ENCODE results near the gene HAGHL. TPM values are rescaled to one million over a fixed set of nuclear protein-coding genes. Genes with fewer than 3 reads are reported as not detected.

The HAGHL gene
- total RNA-seq, 1 donor from 2014 or later: 8.9 TPM

DNA sequence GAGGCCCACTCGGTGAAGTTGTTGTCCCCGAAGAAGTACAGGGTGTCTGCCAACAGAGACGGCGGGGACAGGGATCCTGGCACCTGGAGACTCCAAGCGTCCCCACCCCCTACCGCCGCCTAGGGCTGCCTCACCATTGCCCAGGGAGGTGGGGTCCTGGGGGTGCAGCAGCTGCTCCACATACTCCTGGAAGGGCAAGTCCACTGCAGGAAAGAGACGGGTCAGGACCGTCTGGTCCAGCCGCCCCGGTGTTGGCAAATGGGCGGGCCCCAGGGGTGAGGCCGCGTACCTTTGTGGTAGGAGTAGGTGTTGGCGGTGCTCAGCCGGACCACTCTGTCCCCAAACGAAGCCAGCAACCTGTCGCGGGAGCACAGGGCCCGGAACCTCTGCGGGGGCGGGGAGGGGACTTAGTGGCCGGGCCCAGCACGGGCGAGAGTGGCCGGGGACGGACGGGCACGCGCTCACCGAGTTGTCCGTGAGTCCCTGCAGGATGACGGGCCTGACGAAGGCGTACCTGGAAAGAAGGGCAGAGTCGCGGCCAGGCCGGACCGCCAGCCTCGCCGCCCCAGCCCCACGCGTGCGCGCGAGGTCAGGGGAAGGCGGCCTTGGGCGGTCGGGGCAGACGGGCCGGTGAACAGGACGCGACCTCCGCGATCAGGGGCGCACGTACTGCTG is 43.4 kb upstream of the HAGHL start:
- Histone ChIP-seq H3K27ac (peak overlapping the region; percentile 86), H3K27me3 (no peaks in the 10 kb centered on the region), H3K4me3 (peak overlapping the region; percentile 75), H3K36me3 (peaks cover 17% of the 10 kb centered on the region), H3K4me1 (peaks cover 38% of the 10 kb centered on the region), H3K9me3 (no peaks in the 10 kb centered on the region)
- no peak for ATAC-seq
- TF ChIP-seq, protein P1, sequence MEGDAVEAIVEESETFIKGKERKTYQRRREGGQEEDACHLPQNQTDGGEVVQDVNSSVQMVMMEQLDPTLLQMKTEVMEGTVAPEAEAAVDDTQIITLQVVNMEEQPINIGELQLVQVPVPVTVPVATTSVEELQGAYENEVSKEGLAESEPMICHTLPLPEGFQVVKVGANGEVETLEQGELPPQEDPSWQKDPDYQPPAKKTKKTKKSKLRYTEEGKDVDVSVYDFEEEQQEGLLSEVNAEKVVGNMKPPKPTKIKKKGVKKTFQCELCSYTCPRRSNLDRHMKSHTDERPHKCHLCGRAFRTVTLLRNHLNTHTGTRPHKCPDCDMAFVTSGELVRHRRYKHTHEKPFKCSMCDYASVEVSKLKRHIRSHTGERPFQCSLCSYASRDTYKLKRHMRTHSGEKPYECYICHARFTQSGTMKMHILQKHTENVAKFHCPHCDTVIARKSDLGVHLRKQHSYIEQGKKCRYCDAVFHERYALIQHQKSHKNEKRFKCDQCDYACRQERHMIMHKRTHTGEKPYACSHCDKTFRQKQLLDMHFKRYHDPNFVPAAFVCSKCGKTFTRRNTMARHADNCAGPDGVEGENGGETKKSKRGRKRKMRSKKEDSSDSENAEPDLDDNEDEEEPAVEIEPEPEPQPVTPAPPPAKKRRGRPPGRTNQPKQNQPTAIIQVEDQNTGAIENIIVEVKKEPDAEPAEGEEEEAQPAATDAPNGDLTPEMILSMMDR (IDR thresholded peaks at IDR 0.05): no peak
- intact Hi-C loops (cut with DNase I): no loop called here
- DNase-seq: no peak

DNA sequence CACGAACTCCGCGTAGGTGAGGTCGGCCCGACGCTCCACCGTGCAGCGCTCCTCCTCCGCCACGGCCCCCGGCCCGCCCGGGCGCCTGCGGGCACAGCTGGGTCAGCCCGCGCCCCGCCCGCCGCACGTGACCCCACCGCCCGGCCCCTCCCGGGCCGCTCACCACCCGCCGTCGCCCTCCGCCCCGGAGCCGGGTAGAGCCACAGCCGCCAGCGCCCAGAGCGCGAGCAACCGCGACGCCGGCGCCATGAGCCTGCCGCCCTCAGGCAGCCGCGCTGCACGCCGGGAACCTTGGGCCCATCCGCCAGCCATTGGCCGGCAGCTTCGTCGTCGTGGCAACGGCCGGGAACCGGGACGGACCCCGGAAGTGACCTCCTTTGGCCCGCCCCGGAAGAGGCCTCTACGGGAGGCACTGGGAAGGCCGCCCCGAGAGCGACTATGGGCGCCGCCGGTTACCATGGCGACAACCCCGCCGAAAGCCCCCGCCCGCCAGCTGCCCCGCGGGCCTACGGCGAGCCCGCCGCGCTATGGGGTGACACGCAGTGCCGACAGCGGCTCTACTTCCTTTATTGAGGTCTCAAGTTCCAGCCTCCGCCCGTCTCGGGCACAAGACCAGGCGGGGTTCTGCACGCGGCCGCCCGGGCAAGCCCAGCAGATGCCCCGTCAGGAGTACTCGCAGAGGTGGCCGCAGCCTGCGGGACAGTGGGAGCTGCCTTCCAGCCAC is 42.7 kb upstream of the HAGHL start, which contains the start of gene JMJD8:
Gene JMJD8 (minus strand): TSS at position 264 of the 724 bp plus-strand sequence. CDS start 15 bp downstream, at position 249.
- peaks cover 45% of the 10 kb centered on the region for H3K4me1 ChIP-seq
- intact Hi-C loops (cut with DNase I): no loop called here
- no peaks in the 10 kb centered on the region for H3K9me3 ChIP-seq
- H3K27ac ChIP-seq: peak within 1 kb of the TSS; percentile 86
- H3K27me3 ChIP-seq: no peaks in the 10 kb centered on the region
- H3K36me3 ChIP-seq: peaks cover 17% of the 10 kb centered on the region
- TF ChIP-seq, protein P1 (IDR thresholded peaks at IDR 0.05): no peak
- DNase-seq: peak; percentile 99
- peak; percentile 76 for ATAC-seq
- H3K4me3 ChIP-seq: peak within 1 kb of the TSS; percentile 75

DNA sequence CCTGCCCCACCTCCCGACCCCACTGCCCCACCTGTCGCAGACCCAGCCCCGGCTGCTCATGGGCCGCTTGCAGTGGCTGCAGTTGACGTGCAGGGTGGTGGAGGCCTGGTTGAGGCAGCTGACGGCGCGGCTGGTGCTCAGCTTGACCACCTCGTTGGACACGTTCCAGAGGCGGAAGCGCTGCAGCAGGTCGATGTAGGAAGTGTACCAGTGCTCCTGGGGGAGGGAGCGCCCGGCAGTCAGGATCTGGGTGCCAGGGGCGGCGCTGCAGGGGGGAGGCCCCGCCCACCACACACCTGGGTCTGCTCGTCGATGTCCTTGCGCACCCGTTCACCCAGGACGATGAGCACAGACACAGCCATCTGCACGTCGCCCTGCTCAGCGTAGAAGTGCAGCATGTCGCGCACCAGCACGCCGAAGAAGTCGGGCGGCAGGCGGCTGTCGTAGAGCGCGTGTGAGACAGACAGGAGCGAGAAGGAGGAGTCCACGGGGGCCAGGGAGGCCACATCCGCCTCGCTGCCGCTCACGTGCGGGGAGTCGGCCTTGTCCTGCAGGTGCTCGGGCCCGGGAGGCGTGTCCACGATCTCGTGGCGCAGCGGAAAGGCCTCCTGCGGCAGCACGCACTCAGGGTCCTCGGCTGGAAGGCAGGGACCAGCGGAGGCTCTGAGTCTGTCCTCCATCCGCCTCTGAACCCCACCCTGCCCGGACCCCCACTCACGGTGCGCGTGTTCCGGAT is 41.8 kb upstream of the HAGHL start:
- peaks cover 17% of the 10 kb centered on the region for H3K36me3 ChIP-seq
- intact Hi-C loops (cut with DNase I): no loop called here
- H3K27me3 ChIP-seq: no peaks in the 10 kb centered on the region
- H3K9me3 ChIP-seq: no peaks in the 10 kb centered on the region
- H3K4me3 ChIP-seq: peak overlapping the region; percentile 75
- TF ChIP-seq, protein P1 (IDR thresholded peaks at IDR 0.05): no peak
- DNase-seq: no peak
- H3K27ac ChIP-seq: peak overlapping the region; percentile 86
- H3K4me1 ChIP-seq: peaks cover 50% of the 10 kb centered on the region
- no peak for ATAC-seq

DNA sequence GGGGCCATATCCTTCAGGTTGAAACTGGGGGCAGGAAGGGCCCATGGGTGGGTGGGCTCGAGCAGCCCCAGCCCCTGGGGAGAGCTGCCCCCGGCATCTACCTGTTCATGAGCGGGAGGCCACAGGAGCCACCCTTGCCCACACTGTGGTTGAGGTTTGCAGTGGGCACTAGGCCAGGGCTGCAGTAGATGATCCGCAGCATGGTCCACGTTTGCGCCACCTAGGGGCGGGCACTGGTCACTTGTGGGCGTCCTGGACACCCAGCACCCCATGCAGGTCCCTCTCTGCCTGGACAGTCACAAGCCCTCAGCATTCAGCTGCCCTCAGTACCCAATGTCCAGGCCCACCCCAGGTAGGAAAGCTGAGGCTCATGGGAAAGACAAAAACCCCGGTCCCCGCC is 40.9 kb upstream of the HAGHL start:
- no peaks in the 10 kb centered on the region for H3K9me3 ChIP-seq
- intact Hi-C loops (cut with DNase I): no loop called here
- ATAC-seq: peak; percentile 1
- H3K27ac ChIP-seq: no peak overlapping the region
- no peaks in the 10 kb centered on the region for H3K27me3 ChIP-seq
- no peak for DNase-seq
- no peak overlapping the region for H3K4me3 ChIP-seq
- H3K4me1 ChIP-seq: peaks cover 53% of the 10 kb centered on the region
- TF ChIP-seq, protein P1 (IDR thresholded peaks at IDR 0.05): peak; percentile 41
- H3K36me3 ChIP-seq: peaks cover 17% of the 10 kb centered on the region

DNA sequence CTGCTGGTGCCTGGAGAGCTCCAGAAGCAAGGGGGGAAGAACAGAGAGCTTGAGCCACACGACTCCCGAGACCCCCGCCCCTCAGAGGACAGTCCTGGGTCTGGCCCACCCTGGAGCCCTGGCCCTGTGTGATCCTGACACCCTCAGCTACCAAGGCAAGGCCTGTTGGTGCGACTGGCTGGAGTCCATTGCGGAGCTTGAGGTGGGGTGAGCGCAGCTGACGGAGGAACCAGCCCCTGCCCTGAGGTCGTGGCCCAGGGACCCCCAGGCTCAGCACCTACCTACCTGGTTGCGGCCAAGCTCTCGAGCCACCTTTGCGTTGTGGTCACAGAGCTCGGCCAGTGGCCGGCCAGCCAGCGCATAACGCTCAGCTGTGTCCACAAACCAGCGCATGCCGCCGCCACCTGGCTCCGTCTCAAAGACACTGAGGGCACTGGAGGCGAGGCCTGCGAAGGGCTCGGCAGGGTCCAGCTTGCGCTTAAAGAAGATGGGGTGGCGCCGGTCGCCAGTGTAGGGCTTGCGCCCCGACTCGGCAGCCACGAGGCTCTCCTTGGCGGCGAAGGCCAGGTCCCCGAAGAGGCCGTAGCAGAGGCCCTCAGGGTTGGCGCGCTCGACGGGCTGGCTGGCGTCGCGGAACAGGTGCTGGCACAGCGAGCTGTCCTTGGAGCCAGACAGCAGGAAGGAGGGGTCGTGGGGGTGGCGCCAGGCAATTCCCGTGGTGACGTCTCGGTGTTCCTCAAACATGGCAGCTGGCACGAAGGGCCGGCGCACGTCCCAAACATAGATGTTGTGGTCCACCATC is 40.2 kb upstream of the HAGHL start:
- Histone ChIP-seq H3K27ac (no peak overlapping the region), H3K9me3 (no peaks in the 10 kb centered on the region), H3K27me3 (no peaks in the 10 kb centered on the region), H3K36me3 (peaks cover 14% of the 10 kb centered on the region), H3K4me1 (peaks cover 46% of the 10 kb centered on the region), H3K4me3 (no peak overlapping the region)
- ATAC-seq (no peak), DNase-seq (no peak)
- intact Hi-C loops (cut with DNase I): no loop called here
- TF ChIP-seq, protein P1 (IDR thresholded peaks at IDR 0.05): no peak

Data from upper lobe of right lung (tissue), 1 donor.